ENCODE measurements around the gene SRBD1.

SRBD1 gene

DNA sequence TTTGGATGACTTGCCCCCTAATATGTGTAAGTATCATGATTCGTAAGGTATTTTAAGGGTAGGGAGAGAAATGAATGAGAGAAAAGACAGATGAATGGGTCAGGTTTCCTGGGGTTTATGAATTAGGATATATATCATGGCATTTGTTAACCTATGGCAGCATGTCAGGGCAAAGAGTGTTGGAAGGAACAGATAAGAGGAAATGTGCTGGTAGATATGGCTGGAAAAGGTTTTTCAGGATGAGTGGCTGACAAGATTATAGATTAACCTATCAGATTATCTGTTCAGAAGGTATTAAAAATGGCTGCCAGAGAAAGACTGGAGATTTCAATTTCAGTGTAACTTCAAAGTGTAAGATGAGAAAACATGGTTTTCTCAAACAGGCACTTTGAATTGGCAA, 67.8 kb downstream of the SRBD1 start:
- DNase-seq: no peak

DNA sequence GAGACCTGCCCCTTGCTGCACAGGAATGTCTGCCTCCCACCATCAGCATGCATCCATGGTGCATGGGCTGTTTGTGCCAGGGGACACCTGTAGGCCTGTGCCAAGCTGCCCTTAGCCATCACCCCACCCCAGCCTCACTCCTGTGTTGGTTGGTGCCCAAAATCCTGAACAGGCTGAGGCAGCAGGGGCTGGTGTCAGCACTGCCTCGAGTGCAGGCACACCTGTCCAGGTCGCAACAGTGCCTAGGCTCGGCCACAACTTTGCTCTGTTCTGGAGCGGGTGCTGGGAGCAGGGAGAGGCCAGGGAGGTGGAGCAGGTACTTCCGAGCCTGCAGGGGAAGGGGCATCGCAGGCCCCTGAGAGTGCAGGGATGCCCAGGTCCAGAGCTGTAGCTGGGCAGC, 69.1 kb downstream of the SRBD1 start:
- no peak for DNase-seq

DNA sequence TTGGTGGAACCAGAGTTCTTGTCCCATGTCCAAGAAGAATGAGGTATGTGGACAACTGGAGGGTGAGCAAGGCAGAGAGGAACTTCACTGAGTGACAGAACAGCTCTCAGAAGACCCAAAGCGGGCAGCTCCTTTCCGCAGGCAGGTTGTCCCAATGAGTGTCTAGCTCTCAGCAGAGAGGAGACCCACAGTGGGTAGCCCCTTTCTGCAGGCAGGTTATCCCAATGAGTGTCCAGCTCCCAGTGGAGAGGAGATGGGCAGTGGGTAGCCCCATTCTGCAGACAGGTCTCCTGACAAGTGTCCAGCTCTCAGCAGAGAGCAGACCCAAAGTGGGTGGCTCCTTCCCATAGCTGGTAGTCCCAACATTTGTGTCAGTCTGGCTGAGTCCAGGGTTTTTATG, 69.6 kb downstream of the SRBD1 start:
- no peak for DNase-seq

DNA sequence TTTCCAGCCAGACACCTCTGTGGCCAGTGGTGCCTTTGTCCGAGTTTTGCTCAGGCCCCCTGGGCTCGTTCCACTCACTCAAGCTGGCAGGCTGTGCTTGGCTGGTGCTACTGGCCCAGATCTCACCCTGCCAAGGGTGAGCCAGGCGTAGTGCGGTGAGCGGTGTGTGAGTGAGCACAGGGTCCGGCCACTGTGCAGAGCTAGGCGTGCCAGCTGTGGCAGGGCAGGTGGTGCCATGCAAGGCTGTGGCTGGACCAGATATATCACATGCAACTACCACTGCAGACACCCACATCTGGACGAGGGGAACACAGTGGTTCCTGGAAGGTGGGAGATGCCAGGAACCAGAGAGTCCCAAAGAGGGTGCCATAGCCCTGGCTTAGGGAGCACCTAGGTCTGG, 70.1 kb downstream of the SRBD1 start:
- no peak for DNase-seq

DNA sequence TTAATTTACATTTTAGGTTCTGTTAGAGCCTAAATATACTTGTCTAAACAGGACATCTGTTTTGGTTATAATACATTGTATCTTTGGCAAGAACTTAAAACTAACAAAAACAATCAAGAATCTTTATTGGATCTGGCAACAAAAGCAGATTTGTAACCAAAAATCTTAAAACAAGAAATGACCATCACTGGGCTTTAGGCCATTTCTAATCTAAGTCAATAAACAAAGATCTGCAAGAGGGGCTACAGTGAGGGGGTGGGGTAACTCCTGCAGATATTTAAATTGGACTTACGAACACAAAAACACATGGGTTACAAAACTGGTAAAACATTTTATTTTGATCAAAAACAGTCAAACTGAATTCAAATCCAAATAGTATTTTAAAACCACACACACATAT, 77.3 kb downstream of the SRBD1 start:
- DNase-seq: no peak

DNA sequence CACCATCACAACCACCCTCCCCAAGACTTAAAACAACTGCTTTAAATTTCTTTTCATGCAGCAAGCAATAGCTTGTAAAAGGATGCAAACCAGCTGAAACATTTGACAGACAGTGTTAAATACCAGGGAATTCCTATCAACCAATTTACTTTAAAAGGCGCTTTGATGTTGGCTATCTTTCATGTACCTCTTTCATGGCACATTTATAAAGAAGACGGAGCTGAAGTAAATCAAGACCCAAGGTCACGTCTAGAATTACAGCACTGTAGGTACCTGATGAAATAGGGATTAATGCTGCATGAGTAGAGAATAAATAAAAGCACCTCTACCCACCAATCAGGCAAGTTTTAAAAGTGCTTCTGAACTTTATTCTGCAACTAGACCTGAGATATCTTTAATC, 78.9 kb downstream of the SRBD1 start:
- DNase-seq: no peak

DNA sequence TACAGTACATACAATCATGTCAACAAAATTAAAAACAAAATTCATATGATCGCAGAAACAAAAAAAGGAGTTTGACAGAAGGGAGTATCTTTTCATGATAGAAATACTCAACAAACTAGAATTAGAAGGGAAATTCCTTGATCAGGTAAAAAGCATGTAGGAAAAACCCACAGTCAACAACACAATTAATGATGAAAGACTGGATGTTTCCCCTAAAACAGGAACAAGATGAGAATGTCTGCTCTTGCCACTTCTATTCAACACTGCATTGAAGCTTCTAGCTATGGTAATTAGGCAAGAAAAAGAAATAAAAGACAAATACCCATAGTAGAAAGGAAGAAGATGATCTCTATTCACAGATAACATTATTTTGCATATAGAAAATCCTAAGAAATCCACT, 87.1 kb downstream of the SRBD1 start:
- DNase-seq: no peak

DNA sequence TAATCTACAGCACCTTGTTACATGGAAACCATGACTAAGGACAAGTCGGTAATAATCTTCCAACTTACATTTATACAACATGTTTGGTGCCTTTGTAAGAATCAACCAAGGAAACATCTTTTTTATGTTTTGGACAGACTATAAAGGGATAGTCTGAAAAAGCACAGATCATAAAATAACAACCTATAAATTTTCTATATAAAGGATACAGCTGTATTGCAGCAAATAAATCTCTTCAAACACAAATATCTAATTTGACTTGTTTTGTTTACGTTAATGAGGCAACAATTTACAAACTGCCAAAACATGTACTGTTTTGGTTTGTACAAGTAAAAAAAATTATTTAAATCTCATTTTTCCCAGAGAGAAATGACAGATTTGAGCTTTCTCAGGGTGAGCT, 92.5 kb downstream of the SRBD1 start:
- DNase-seq: no peak

DNA sequence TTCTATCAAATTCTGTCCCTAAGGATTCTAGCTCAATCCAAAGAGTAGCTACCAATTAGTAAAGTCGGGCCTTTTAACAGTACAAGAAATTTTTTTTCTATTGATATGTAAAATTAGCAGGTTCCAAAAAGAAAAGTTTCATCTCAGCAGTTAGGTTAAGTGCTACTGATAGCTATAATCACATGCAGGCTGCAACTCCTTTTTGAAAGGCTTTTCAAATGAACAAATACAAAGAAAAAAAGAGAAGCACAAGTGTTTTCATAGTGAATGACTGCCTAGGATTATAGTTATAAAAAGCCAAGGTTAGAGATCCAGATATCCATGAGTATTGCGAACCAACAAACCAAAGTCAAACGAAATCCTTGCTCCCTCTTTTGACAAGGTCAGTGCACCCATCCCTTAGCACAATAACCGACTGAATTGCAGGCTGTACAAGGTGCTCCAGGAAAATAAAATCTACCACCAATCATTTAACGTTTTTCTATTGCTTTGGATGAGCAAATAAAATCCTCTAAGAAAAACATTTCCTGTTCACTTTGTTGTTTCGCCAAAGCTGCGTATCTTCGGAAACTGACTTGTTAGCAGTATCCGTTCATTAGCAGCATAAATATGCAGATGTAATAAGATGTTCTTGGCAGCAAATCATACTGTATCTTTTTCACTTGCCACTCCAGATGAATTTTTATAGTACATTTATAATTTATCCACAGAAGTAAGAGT, 100.2 kb downstream of the SRBD1 start:
- DNase-seq: no peak

DNA sequence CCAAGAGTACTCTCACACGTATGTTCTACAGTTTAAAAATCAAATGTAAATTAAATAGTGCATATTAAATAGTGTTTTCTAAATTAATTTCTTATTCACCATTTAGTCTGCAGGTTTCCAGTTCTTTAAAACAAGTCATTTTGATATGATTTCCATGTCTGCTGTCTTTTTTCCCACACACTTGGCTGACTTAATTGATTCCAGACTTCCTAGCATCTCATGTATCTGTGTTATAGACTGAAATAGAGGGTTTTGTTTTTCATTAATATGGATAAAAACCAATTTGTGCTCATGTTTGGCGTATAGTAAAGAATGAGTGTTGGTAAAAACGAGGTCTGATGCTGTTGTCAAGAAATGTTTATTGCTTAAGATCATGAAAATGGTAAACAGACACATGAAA, 104.3 kb downstream of the SRBD1 start:
- no peak for DNase-seq

DNA sequence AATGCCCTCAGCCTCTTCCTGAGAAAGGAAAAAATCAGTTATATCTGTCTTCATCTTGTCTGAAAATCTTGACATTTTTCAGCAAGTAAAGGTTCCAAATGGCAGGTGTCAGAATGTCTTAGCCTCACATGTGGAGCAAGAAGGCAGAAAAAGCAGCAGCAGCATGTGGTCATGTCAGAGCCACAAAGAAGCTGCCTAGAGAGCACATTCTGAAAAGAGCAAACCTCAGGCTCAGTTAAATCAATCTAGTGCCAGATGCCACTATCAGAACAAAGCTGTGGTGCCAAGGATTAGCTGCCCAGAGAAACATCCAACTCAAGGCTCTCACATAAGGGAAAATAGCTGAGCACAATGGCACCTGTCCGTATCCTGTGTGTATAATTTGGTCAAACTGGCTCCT, 105.9 kb downstream of the SRBD1 start:
- no peak for DNase-seq

DNA sequence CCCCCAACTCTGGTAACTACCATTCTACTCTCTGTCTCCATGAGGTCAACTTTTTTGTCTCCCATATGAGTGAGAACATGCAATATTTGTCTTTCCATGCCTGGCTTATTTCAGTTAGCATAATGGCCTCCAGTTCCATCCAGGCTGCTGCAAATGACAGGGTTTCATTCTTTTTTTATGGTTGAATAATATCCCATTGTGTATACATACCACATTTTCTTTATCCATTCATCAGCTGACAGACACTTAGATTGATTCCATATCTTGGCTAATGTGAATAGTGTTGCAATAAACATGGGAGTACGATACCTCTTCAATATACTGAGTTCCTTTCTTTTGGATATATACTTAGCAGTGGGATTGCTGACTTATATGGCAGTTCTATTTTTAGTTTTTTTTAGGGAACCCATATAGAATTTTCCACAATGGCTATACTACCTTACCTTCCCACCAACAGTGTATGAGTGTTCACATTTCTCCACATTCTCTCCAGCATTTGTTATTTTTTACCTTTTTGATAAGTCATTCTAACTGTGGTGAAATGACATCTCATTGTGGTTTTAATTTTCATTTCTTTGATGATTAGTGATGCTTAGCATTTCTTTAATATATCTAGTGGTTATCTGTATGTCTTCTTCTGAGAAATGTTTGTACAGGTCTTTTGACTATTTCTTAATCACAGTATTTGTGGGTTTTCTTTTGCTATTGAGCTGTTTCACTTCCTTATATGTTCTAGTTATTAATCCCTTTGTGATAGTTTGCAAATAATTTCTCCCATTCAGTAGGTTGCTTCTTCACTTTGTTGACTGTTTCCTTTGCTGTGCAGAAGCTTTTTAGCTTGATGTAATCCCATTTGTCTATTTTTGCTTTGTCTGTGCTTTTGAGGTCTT, 112.2 kb downstream of the SRBD1 start:
- DNase-seq: no peak

DNA sequence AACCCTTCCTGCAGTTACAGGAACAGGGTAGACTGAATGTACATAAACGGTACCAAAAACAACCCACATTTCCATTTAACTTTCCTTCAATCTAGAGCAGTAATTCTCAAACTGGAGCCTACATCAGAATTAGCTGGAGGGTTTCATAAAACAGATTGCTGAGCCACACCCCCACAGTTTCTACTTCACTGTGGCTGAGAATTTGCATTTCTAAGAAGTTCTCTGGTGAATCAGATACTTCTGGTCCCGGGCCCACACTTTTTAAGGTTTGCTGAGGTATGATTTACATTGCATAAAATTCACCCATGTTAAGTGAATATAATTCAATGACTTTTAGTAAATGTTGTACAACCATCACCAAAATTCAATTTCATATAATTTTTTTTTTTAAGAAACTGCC, 113.7 kb downstream of the SRBD1 start:
- peak; percentile 52 for DNase-seq

DNA sequence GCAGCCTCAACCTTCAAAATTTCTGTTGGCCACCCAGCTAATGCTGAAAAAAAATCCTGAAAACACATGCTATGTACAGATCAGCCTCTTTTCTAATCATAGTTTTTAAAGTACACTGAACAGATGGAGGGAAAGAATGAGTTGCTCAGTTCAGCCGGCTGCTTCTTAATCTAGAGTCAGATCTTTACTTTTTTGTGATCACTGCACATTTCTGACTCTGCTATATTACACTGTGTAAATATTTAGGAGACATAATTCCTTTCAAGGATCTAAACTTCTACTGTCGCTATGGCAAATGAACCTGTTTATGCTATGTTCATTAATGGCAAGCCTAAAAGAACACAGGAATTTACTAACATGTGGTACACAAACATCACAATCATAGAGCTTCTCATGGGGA, 114.2 kb downstream of the SRBD1 start:
- DNase-seq: no peak

DNA sequence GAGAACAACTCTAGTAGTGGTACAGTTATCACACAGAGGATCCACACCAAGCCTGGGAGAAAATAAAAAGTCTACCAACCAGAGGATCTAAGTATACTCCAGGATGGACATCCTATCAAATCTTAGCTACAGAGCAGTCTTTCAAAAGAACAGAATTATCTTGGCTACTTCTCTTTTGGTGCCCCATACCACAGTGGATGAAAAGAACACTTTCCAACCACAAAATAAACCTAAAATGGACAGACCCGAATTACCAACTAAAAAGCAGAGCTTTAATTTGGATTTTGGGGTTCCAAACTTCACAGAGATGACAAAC, 116.1 kb downstream of the SRBD1 start:
- DNase-seq: no peak

DNA sequence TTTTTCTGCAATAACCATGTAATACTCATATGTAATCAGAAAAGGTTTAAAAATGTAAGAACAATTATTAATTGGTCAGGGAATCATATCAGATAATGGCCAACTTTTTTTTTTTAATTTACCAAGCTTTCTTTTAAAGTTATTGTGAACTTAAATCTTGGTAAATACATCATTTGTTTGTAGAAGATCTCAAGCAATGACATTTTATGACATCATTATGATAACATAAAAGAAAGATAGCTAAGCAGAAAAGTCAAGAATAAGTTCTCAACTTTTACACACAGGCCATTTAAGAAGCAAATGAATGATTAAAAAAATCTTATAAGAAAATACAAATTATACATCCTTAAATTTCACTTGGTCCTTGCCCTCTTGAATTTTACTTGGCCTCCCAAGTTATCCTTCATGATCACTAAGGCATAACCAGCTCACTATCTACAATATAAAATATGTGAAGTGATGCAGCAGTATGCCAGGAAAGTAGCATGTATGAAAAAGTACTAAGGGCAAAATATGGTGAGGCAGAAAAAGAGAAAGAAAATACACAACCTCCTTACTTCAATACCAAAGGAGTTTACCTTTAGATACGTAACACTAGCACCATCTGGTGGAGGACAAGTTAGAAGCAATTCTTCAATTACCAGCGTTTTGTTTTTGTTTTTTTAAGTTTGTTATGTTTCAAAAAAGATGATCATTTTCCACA, 116.6 kb downstream of the SRBD1 start:
- peak; percentile 51 for DNase-seq

DNA sequence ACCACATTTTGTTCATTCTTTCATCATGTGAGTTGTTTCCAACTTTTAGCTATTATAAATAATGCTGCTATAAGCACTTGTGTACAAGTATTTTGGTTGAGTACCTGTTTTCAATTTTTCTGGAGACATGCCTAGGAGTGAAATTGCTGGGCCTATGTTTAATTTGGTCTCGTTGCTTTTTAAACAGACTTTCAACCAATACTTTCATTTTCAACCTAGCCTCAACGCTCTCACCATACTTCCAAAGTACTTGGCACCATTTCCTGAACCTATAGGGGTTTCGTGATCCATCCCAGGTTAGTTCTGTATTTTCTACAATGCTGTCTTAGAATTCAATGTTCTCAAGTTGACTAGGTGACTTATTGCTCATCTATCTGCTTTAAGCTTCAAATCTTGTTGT, 126.1 kb downstream of the SRBD1 start:
- DNase-seq: no peak

DNA sequence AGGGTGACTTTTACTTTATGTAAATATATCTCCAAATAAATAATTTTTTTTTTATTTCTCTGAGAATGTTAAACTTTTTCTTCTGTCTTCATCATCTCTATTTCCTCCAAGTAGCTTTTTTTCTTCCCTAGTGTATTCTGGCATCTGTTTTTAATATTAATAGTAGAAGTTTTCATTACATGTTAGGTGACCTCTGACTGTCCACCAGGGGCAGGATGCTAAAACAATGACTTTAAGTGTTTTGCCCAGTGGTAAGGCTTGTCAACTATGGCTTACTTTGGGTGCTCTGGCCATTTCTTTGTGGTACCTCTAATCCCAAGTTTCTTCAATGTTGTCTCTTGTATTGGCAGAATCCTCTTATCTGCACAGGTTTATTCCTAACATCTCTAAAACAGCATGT, 127.1 kb downstream of the SRBD1 start:
- DNase-seq: no peak

DNA sequence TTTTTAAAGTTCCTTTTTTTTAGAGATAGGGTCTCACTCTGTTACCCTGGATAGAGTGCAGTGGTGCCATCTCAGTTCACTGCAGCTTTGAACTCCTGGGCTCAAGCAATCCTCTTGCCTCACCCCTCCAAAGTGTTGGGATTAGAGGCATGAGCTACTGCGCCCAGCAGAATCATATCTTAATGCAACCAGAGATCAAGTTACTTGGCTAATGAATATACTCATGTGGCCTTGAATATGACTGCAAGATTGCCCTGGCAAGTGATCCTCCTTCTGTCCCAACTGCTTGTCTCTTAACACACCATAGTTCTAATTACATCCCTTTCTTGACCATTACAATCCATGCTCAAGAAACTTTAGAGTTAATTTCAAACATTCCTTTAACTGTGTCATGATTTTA, 133.5 kb downstream of the SRBD1 start:
- DNase-seq: no peak

DNA sequence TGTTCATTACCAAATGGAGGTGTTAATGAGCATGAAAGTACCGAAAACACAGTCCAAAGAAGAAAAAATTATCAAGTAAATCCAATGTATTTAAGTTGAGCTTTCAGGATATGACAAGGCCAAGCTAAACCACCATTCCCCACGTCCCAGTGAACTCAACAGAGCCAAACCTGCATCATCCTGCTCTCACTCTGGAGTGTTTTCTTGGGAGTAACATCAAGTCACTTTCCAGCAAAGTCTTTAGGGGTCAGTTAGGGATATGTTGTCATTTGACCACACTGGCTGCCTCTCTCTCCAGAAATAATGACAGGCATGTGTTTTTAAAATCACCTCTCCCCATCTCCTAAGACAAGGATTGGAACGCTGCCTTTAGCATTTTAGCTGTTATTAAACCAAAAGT, 140.5 kb downstream of the SRBD1 start:
- no peak for DNase-seq

DNA sequence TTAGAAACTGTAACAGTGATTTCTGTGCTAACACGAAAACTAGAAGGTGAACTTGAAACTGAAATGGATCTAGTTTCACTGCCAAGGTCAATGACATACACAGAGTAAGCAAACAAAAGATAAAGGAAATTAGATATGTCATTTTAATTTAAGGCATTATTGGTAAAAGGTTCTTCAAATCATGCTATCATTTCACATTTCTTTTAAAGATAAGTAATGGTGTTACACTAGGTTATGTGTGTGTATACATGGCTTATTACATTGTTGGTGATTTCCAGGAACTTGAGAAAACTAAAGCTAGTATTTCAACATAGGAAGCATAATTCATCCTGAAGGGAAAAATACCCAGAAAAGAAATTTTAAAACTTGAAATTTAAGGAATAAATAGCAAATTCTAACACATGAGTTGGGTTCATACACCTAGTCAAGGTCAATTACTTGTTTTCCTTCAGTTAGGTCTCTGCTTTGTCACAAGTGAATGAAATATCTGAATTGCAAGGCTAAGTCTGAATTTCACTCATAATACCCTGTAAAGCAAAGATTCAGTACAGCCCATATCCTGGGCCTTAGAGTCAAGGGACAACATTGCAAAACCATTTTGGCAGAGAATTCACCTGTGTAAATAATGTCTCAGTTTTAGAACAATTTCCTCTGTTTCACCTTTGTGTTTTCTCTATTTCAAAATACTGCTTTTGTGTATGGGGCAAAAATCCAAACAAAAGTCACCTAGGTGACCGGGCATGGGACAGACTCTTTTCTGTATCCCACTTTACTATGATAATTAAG, 141.6 kb downstream of the SRBD1 start:
- no peak for DNase-seq

DNA sequence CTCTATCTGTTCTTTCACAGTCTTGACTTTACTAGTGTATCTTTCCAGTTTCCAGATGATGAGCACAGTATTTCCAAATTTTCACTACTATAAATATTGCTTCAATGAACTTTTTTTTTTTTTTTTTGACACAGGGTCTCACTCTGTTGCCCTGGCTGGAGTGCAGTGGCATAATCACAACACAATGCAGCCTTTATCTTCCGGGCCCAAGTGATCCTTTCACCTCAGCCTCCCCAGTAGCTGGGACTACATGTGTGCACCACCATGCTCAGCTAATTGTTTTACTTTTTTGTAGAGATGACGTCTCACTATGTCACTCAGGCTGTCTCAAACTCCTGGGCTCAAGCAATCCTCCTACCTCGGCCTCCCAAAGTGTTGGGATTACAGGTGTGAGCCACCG, 142.8 kb downstream of the SRBD1 start:
- no peak for DNase-seq

DNA sequence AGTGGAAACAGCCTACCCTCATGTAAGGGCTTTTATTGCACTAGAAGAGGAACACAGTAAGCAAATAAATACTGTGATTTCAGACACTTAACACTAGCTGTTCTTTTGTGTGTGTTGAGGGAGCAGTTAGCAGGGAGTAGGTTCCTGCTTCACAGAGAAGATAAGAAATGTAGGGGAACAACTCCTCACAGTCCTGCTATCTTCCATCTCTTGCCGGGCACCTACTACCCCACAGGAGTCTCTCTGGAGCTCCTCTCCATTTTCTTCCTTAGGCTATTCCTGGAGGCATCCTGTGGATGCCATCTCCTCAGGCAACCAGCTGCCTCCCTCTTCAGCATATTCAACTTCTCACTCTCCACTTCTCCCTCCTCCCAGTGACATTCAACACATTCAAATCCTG, 145.0 kb downstream of the SRBD1 start:
- DNase-seq: no peak

All from activated CD4-positive, alpha-beta T cell treated with anti-CD3 and anti-CD28 coated beads, Interleukin-10, Interleukin-2, amounts not matched to agents 100 ng/mL and 50 ng/mL, durations not matched to agents 16 hours and 8 hours (primary cell).